Memory B cell (primary cell): ENCODE results near the gene CHAD.

ENCODE experiments used
- ATAC-seq: fragments of 150-1000 bp; cut with Tn5 transposase; 2 replicates; pipeline ENCODE4 v1.10.0; 2021; ENCODE audit warnings: low read depth, mild to moderate bottlenecking, moderate library complexity
- DNase-seq, 2 donors: peaks; one replicate each; pipeline ENCODE4 v3.0.0; 2022; ENCODE audit warnings: low spot score in 2 of 2
- H3K27ac Mint-ChIP-seq: one replicate; pipeline ENCODE4 v1.8.0; 2022; ENCODE audit warnings: mild to moderate bottlenecking, moderate library complexity, mixed read lengths
- H3K27me3 Mint-ChIP-seq: one replicate; pipeline ENCODE4 v1.8.0; 2022; ENCODE audit warnings: mixed read lengths
- H3K36me3 Mint-ChIP-seq: one replicate; pipeline ENCODE4 v1.8.0; 2022; ENCODE audit warnings: mild to moderate bottlenecking, mixed read lengths
- H3K4me1 Mint-ChIP-seq: one replicate; pipeline ENCODE4 v1.8.0; 2022; ENCODE audit warnings: mixed read lengths
- H3K4me3 Mint-ChIP-seq: one replicate; pipeline ENCODE4 v1.8.0; 2022; ENCODE audit warnings: mild to moderate bottlenecking, moderate library complexity, mixed read lengths
- H3K9me3 Mint-ChIP-seq: one replicate; pipeline ENCODE4 v1.8.0; 2022; ENCODE audit warnings: mixed read lengths

CHAD gene

DNA sequence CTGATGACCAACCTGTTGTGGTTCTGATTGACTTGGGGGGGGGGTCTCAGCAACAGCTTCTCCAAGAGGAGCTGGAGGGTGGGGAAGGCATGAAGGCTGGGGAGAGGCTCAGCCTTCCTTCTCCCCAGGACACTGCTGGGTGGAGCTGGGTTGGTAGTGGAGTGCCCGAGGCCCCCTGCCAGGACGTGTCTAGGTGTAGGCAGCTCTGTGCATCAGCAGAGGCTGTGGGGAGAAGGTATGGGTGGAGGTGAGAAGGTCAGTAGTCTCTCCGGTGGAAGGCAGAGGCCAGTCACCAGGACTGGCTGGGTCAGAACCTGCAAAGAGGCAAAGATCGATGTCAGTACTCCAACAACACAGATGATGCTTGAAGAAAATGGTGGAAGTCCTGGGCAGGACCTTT is 3.9 kb downstream of the CHAD start:
- H3K27ac Mint-ChIP-seq, result peak overlapping the region; percentile 59
- peaks cover 18% of the 10 kb centered on the region for H3K36me3 Mint-ChIP-seq
- peaks cover 36% of the 10 kb centered on the region for H3K4me1 Mint-ChIP-seq
- DNase-seq, result no peak
- ATAC-seq, result no peak
- peaks cover 2% of the 10 kb centered on the region for H3K27me3 Mint-ChIP-seq
- no peaks in the 10 kb centered on the region for H3K9me3 Mint-ChIP-seq
- H3K4me3 Mint-ChIP-seq, result no peak overlapping the region

- peaks cover 37% of the 10 kb centered on the region for H3K4me1 Mint-ChIP-seq
- H3K27me3 Mint-ChIP-seq, result peaks cover 2% of the 10 kb centered on the region
- no peaks in the 10 kb centered on the region for H3K9me3 Mint-ChIP-seq
- peak overlapping the region; percentile 59 for H3K27ac Mint-ChIP-seq
- H3K4me3 Mint-ChIP-seq, result no peak overlapping the region
- H3K36me3 Mint-ChIP-seq, result peaks cover 18% of the 10 kb centered on the region
- DNase-seq, result no peak
- no peak for ATAC-seq
Measured at GRCh38 chr17:50464121-50464520, 4.6 kb downstream of the CHAD start.

- Mint-ChIP-seq H3K9me3 (no peaks in the 10 kb centered on the region), H3K27ac (no peak overlapping the region), H3K36me3 (peaks cover 20% of the 10 kb centered on the region), H3K4me1 (peaks cover 29% of the 10 kb centered on the region), H3K4me3 (no peak overlapping the region), H3K27me3 (no peaks in the 10 kb centered on the region)
- DNase-seq, result no peak
- ATAC-seq, result no peak
Measured at GRCh38 chr17:50462446-50462845, 6.2 kb downstream of the CHAD start.

GRCh38 chr17:50461550-50462132 is 7.0 kb downstream of the CHAD start:
- Mint-ChIP-seq H3K27ac (peak overlapping the region; percentile 42), H3K27me3 (no peaks in the 10 kb centered on the region), H3K36me3 (peaks cover 18% of the 10 kb centered on the region)

GRCh38 chr17:50460831-50461526 is 7.7 kb downstream of the CHAD start:
- H3K27ac Mint-ChIP-seq, result no peak overlapping the region
- H3K4me3 Mint-ChIP-seq, result no peak overlapping the region
- H3K9me3 Mint-ChIP-seq, result no peaks in the 10 kb centered on the region
- no peak for ATAC-seq
- no peak for DNase-seq
- no peaks in the 10 kb centered on the region for H3K27me3 Mint-ChIP-seq
- H3K36me3 Mint-ChIP-seq, result peaks cover 18% of the 10 kb centered on the region
- H3K4me1 Mint-ChIP-seq, result peaks cover 16% of the 10 kb centered on the region

More at GRCh38 chr17:50461550-50462132, 7.0 kb downstream of the CHAD start:
- H3K4me3 Mint-ChIP-seq, result no peak overlapping the region
- DNase-seq (no peak), ATAC-seq (no peak)
- H3K4me1 Mint-ChIP-seq, result peaks cover 21% of the 10 kb centered on the region
- H3K9me3 Mint-ChIP-seq, result no peaks in the 10 kb centered on the region

- peaks cover 17% of the 10 kb centered on the region for H3K4me1 Mint-ChIP-seq
- ATAC-seq, result no peak
- peaks cover 14% of the 10 kb centered on the region for H3K36me3 Mint-ChIP-seq
- no peak overlapping the region for H3K4me3 Mint-ChIP-seq
- H3K9me3 Mint-ChIP-seq, result no peaks in the 10 kb centered on the region
- DNase-seq, result no peak
- H3K27ac Mint-ChIP-seq, result no peak overlapping the region
- H3K27me3 Mint-ChIP-seq, result no peaks in the 10 kb centered on the region
Measured at GRCh38 chr17:50459756-50460155, 8.9 kb downstream of the CHAD start.

DNA sequence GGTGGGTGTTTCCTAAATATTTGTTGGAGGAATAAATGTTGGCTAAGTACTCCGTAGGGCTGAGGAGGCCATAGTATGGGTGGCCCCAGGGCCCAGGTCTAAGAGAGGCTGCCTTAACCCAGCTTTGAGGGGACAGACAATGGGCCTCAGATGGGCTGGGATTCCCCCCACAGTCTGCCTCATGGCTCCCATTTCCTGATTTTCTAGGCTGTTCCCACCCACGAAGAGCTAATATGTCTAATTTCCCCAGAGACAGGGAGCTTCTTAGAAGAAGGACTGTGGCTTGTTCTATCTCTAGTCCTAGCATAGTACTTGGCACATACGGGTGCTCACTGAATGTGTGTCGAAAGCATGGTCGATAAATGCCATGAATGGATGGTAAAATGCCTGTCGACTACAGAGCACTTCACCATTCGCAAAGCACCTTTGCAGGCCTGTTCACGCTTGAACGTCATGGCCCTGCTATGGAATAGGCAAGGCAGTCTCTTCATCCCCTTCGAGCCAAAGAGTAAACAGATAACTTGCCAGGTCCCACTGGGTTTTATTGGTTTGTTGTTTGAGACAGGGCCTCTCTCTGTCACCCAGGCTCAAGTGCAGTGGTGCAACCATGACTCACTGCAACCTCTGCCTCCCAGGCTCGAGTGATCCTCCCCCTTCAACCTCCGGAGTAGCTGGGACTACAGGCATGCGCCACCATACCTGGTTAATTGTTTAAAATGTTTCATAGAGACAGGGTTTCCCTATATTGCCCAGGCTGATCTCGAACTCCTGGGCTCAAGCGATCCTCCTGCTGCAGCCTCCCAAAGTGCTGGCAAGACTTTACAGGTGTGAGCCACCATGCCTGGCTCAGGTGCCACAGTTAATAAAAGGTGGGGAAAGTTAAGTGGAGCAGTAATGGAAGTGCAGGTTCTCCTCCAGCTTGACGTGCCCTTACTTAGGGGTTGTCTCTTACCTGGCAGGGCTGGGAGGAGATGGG is 9.7 kb downstream of the CHAD start:
- ATAC-seq (no peak), DNase-seq (no peak)
- H3K27ac Mint-ChIP-seq, result no peak overlapping the region
- no peaks in the 10 kb centered on the region for H3K9me3 Mint-ChIP-seq
- no peaks in the 10 kb centered on the region for H3K27me3 Mint-ChIP-seq
- peaks cover 8% of the 10 kb centered on the region for H3K36me3 Mint-ChIP-seq
- H3K4me3 Mint-ChIP-seq, result no peak overlapping the region
- peaks cover 15% of the 10 kb centered on the region for H3K4me1 Mint-ChIP-seq

DNA sequence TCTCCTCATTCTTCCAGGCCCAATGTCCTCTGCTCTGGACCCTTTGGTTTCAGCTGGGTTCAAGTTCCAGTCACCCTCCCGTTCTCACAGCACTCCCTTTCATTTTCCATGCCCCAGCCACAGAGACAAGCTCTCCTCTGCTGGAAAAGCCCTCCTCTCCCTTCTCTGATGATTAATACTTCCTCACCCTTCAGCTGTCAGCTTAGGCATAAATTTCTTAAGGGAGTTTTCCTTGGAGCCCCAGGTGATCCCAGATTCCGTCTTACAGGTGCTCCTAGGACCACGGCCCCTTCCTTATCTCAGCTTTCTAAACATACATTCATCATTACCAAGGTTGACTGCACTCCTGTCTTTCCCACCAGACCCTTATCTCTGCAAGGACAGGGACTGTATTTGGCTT is 10.4 kb downstream of the CHAD start:
- H3K27ac Mint-ChIP-seq, result no peak overlapping the region
- H3K9me3 Mint-ChIP-seq, result no peaks in the 10 kb centered on the region
- H3K4me1 Mint-ChIP-seq, result peaks cover 21% of the 10 kb centered on the region
- DNase-seq (no peak), ATAC-seq (no peak)
- H3K4me3 Mint-ChIP-seq, result no peak overlapping the region
- H3K36me3 Mint-ChIP-seq, result peaks cover 11% of the 10 kb centered on the region
- no peaks in the 10 kb centered on the region for H3K27me3 Mint-ChIP-seq

- ATAC-seq, result no peak
- no peak overlapping the region for H3K4me3 Mint-ChIP-seq
- H3K4me1 Mint-ChIP-seq, result peaks cover 26% of the 10 kb centered on the region
- H3K27me3 Mint-ChIP-seq, result no peaks in the 10 kb centered on the region
- no peak overlapping the region for H3K27ac Mint-ChIP-seq
- peaks cover 11% of the 10 kb centered on the region for H3K36me3 Mint-ChIP-seq
- no peaks in the 10 kb centered on the region for H3K9me3 Mint-ChIP-seq
- no peak for DNase-seq
Measured at GRCh38 chr17:50457621-50458020, 11.1 kb downstream of the CHAD start.

- peaks cover 13% of the 10 kb centered on the region for H3K36me3 Mint-ChIP-seq
- ATAC-seq, result no peak
- H3K4me1 Mint-ChIP-seq, result peaks cover 24% of the 10 kb centered on the region
- no peak overlapping the region for H3K4me3 Mint-ChIP-seq
- DNase-seq, result no peak
- peak overlapping the region; percentile 80 for H3K27ac Mint-ChIP-seq
- H3K27me3 Mint-ChIP-seq, result no peaks in the 10 kb centered on the region
- H3K9me3 Mint-ChIP-seq, result no peaks in the 10 kb centered on the region
Measured at GRCh38 chr17:50453901-50454300, 14.8 kb downstream of the CHAD start.

- peak overlapping the region; percentile 84 for H3K4me3 Mint-ChIP-seq
- no peaks in the 10 kb centered on the region for H3K9me3 Mint-ChIP-seq
- peak overlapping the region; percentile 80 for H3K27ac Mint-ChIP-seq
- DNase-seq (no peak), ATAC-seq (peak; percentile 97)
- H3K4me1 Mint-ChIP-seq, result peaks cover 31% of the 10 kb centered on the region
- no peaks in the 10 kb centered on the region for H3K27me3 Mint-ChIP-seq
- H3K36me3 Mint-ChIP-seq, result peaks cover 14% of the 10 kb centered on the region
Measured at GRCh38 chr17:50452630-50453300, 15.9 kb downstream of the CHAD start.

- Mint-ChIP-seq H3K9me3 (no peaks in the 10 kb centered on the region), H3K4me3 (peak overlapping the region; percentile 84), H3K36me3 (peaks cover 14% of the 10 kb centered on the region), H3K27me3 (no peaks in the 10 kb centered on the region), H3K27ac (peak overlapping the region; percentile 80), H3K4me1 (peaks cover 31% of the 10 kb centered on the region)
- ATAC-seq, result peak; percentile 59
- DNase-seq, result no peak
Measured at GRCh38 chr17:50451943-50452629, 16.6 kb downstream of the CHAD start.

- no peak overlapping the region for H3K4me3 Mint-ChIP-seq
- peaks cover 19% of the 10 kb centered on the region for H3K36me3 Mint-ChIP-seq
- H3K9me3 Mint-ChIP-seq, result no peaks in the 10 kb centered on the region
- DNase-seq (no peak), ATAC-seq (no peak)
- H3K27ac Mint-ChIP-seq, result peak overlapping the region; percentile 49
- peaks cover 27% of the 10 kb centered on the region for H3K4me1 Mint-ChIP-seq
- H3K27me3 Mint-ChIP-seq, result no peaks in the 10 kb centered on the region
Measured at GRCh38 chr17:50448643-50449042, 20.0 kb downstream of the CHAD start.
